ENCODE measurements around the gene GNG14.

GRCh38 chr19:12708641-12709040, 20.8 kb downstream of the GNG14 start:
- TF ChIP-seq CTCF (IDR thresholded peaks at IDR 0.05; ENCODE audit: low read length) (no peak), EZH2 (IDR thresholded peaks at IDR 0.05; ENCODE audit: borderline replicate concordance, low read length) (no peak)

Data from OCI-LY1 (cell line).